ENCODE measurements around the gene ZFPM1. TPM values are rescaled to one million over a fixed set of nuclear protein-coding genes. Genes with fewer than 3 reads are reported as not detected.

The ZFPM1 gene
- total RNA-seq, 1 donor from 2014 or later = 6.8 TPM

GRCh38 chr16:88426018-88426417 lies 27.1 kb upstream of the ZFPM1 start:
- H3K36me3 Mint-ChIP-seq (ENCODE audit: low read depth, unreplicated experiment) = no peaks in the 10 kb centered on the region
- H3K27me3 Mint-ChIP-seq (ENCODE audit: unreplicated experiment) = peaks cover 13% of the 10 kb centered on the region
- H3K4me1 Mint-ChIP-seq (ENCODE audit: unreplicated experiment) = peaks cover 15% of the 10 kb centered on the region
- H3K9me3 Mint-ChIP-seq (ENCODE audit: unreplicated experiment) = no peaks in the 10 kb centered on the region
- H3K4me3 Mint-ChIP-seq (ENCODE audit: unreplicated experiment) = no peak overlapping the region
- no peak for TF ChIP-seq CTCF (IDR thresholded peaks at IDR 0.05; ENCODE audit: unreplicated experiment)
- no peak overlapping the region for H3K27ac Mint-ChIP-seq (ENCODE audit: unreplicated experiment)
- no peak for DNase-seq (ENCODE audit: low spot score)

GRCh38 chr16:88427376-88427775 lies 25.7 kb upstream of the ZFPM1 start:
- no peak overlapping the region for H3K4me3 Mint-ChIP-seq (ENCODE audit: unreplicated experiment)
- peaks cover 13% of the 10 kb centered on the region for H3K27me3 Mint-ChIP-seq (ENCODE audit: unreplicated experiment)
- no peak for DNase-seq (ENCODE audit: low spot score)
- no peak for TF ChIP-seq CTCF (IDR thresholded peaks at IDR 0.05; ENCODE audit: unreplicated experiment)
- peaks cover 24% of the 10 kb centered on the region for H3K4me1 Mint-ChIP-seq (ENCODE audit: unreplicated experiment)
- H3K9me3 Mint-ChIP-seq (ENCODE audit: unreplicated experiment) = no peaks in the 10 kb centered on the region
- H3K36me3 Mint-ChIP-seq (ENCODE audit: low read depth, unreplicated experiment) = no peaks in the 10 kb centered on the region
- no peak overlapping the region for H3K27ac Mint-ChIP-seq (ENCODE audit: unreplicated experiment)

- Mint-ChIP-seq H3K4me1 (ENCODE audit: unreplicated experiment) (peaks cover 21% of the 10 kb centered on the region), H3K9me3 (ENCODE audit: unreplicated experiment) (no peaks in the 10 kb centered on the region), H3K27me3 (ENCODE audit: unreplicated experiment) (peaks cover 11% of the 10 kb centered on the region), H3K4me3 (ENCODE audit: unreplicated experiment) (no peak overlapping the region), H3K36me3 (ENCODE audit: low read depth, unreplicated experiment) (no peaks in the 10 kb centered on the region), H3K27ac (ENCODE audit: unreplicated experiment) (no peak overlapping the region)
- TF ChIP-seq CTCF (IDR thresholded peaks at IDR 0.05; ENCODE audit: unreplicated experiment) = no peak
- DNase-seq (ENCODE audit: low spot score) = no peak
Observed at GRCh38 chr16:88428156-88428555, 24.9 kb upstream of the ZFPM1 start.

GRCh38 chr16:88428616-88429386 lies 24.3 kb upstream of the ZFPM1 start:
- H3K27ac Mint-ChIP-seq (ENCODE audit: unreplicated experiment) = no peak overlapping the region
- TF ChIP-seq CTCF (IDR thresholded peaks at IDR 0.05; ENCODE audit: unreplicated experiment) = no peak
- no peak for DNase-seq (ENCODE audit: low spot score)
- H3K36me3 Mint-ChIP-seq (ENCODE audit: low read depth, unreplicated experiment) = no peaks in the 10 kb centered on the region
- no peaks in the 10 kb centered on the region for H3K9me3 Mint-ChIP-seq (ENCODE audit: unreplicated experiment)
- H3K4me3 Mint-ChIP-seq (ENCODE audit: unreplicated experiment) = no peak overlapping the region
- H3K27me3 Mint-ChIP-seq (ENCODE audit: unreplicated experiment) = peaks cover 11% of the 10 kb centered on the region
- H3K4me1 Mint-ChIP-seq (ENCODE audit: unreplicated experiment) = peaks cover 21% of the 10 kb centered on the region

GRCh38 chr16:88429387-88430184 lies 23.5 kb upstream of the ZFPM1 start:
- H3K36me3 Mint-ChIP-seq (ENCODE audit: low read depth, unreplicated experiment) = no peaks in the 10 kb centered on the region
- H3K9me3 Mint-ChIP-seq (ENCODE audit: unreplicated experiment) = no peaks in the 10 kb centered on the region
- H3K27me3 Mint-ChIP-seq (ENCODE audit: unreplicated experiment) = peaks cover 10% of the 10 kb centered on the region
- peak overlapping the region; percentile 86 for H3K4me3 Mint-ChIP-seq (ENCODE audit: unreplicated experiment)
- no peak for TF ChIP-seq CTCF (IDR thresholded peaks at IDR 0.05; ENCODE audit: unreplicated experiment)
- H3K4me1 Mint-ChIP-seq (ENCODE audit: unreplicated experiment) = peaks cover 16% of the 10 kb centered on the region
- no peak for DNase-seq (ENCODE audit: low spot score)
- peak overlapping the region; percentile 88 for H3K27ac Mint-ChIP-seq (ENCODE audit: unreplicated experiment)
